ENCODE results near the gene TBL1X.

The TBL1X gene

GRCh38 chrX:9638871-9639270 is 174.0 kb downstream of the TBL1X start:
- DNase-seq = no peak

- no peak for DNase-seq
These were observed 177.6 kb downstream of the TBL1X start for GRCh38 chrX:9642270-9642995.

- DNase-seq = no peak
These were observed 178.9 kb downstream of the TBL1X start for GRCh38 chrX:9643807-9644206.

- DNase-seq = no peak
These were observed 179.5 kb downstream of the TBL1X start for GRCh38 chrX:9644335-9644734.

GRCh38 chrX:9646471-9647224 is 181.8 kb downstream of the TBL1X start:
- DNase-seq = no peak

- DNase-seq = no peak
These were observed 182.6 kb downstream of the TBL1X start for GRCh38 chrX:9647431-9647830.

- no peak for DNase-seq
These were observed 185.2 kb downstream of the TBL1X start for GRCh38 chrX:9650091-9650490.

GRCh38 chrX:9651737-9652136 is 186.9 kb downstream of the TBL1X start:
- no peak for DNase-seq

GRCh38 chrX:9654929-9655328 is 190.1 kb downstream of the TBL1X start:
- no peak for DNase-seq

- no peak for DNase-seq
These were observed 191.4 kb downstream of the TBL1X start for GRCh38 chrX:9656277-9656676.

GRCh38 chrX:9656871-9657270 is 192.0 kb downstream of the TBL1X start:
- no peak for DNase-seq

- no peak for DNase-seq
These were observed 192.9 kb downstream of the TBL1X start for GRCh38 chrX:9657590-9658256.

- DNase-seq = no peak
These were observed 193.6 kb downstream of the TBL1X start for GRCh38 chrX:9658409-9658808.

- no peak for DNase-seq
These were observed 194.8 kb downstream of the TBL1X start for GRCh38 chrX:9659571-9660195.

GRCh38 chrX:9662148-9662547 is 197.3 kb downstream of the TBL1X start:
- DNase-seq = no peak

- DNase-seq = no peak
These were observed 198.4 kb downstream of the TBL1X start for GRCh38 chrX:9663216-9663615.

- no peak for DNase-seq
These were observed 199.4 kb downstream of the TBL1X start for GRCh38 chrX:9664224-9664623.

- no peak for DNase-seq
These were observed 200.3 kb downstream of the TBL1X start for GRCh38 chrX:9665113-9665512.

- DNase-seq = no peak
These were observed 203.7 kb downstream of the TBL1X start for GRCh38 chrX:9668537-9668936.

- DNase-seq = no peak
These were observed 205.4 kb downstream of the TBL1X start for GRCh38 chrX:9670136-9670814.

GRCh38 chrX:9671998-9672397 is 207.1 kb downstream of the TBL1X start:
- DNase-seq = no peak

GRCh38 chrX:9676306-9676705 is 211.4 kb downstream of the TBL1X start:
- no peak for DNase-seq

GRCh38 chrX:9676738-9677097 is 211.9 kb downstream of the TBL1X start:
- no peak for DNase-seq

All from 8988T (cell line).